Inferior parietal cortex (tissue), 1 donor: ENCODE data around the gene TCF7L1.
"Not testable (repeated sequence)": the region's sequence is repeated elsewhere in the genome, so short reads cannot be mapped to it uniquely, and the experiment has no call there.

Source experiments
- DNase-seq: peaks from one replicate; pipeline ENCODE4 v3.0.0-alpha.2; 2016; ENCODE audit errors: extremely low spot score

The TCF7L1 gene

GRCh38 chr2:85131116-85131515 is 2.1 kb upstream of the TCF7L1 start:
- no peak for DNase-seq

- no peak for DNase-seq
Observed at GRCh38 chr2:85132397-85132796, 795 bp upstream of the TCF7L1 start.

- DNase-seq: no peak
Observed at GRCh38 chr2:85133751-85134254, 611 bp downstream of the TCF7L1 start.

GRCh38 chr2:85134255-85134895 is 1.2 kb downstream of the TCF7L1 start:
- DNase-seq: no peak

GRCh38 chr2:85134896-85135659 is 1.9 kb downstream of the TCF7L1 start:
- no peak for DNase-seq

GRCh38 chr2:85135660-85135914 is 2.4 kb downstream of the TCF7L1 start:
- DNase-seq: no peak

- DNase-seq: no peak
Observed at GRCh38 chr2:85137156-85137555, 4.0 kb downstream of the TCF7L1 start.

- DNase-seq: no peak
Observed at GRCh38 chr2:85143463-85144082, 10.4 kb downstream of the TCF7L1 start.

GRCh38 chr2:85145116-85145820 is 12.1 kb downstream of the TCF7L1 start:
- DNase-seq: no peak

- DNase-seq: no peak
Observed at GRCh38 chr2:85148190-85148589, 15.0 kb downstream of the TCF7L1 start.

GRCh38 chr2:85151026-85151425 is 17.8 kb downstream of the TCF7L1 start:
- no peak for DNase-seq

- DNase-seq: no peak
Observed at GRCh38 chr2:85152895-85153294, 19.7 kb downstream of the TCF7L1 start.

- DNase-seq: no peak
Observed at GRCh38 chr2:85154048-85154753, 21.0 kb downstream of the TCF7L1 start.

- DNase-seq: not testable (repeated sequence)
Observed at GRCh38 chr2:85155082-85155481, 21.9 kb downstream of the TCF7L1 start.

GRCh38 chr2:85156153-85156552 is 23.0 kb downstream of the TCF7L1 start:
- DNase-seq: no peak

- DNase-seq: no peak
Observed at GRCh38 chr2:85156619-85157018, 23.4 kb downstream of the TCF7L1 start.

GRCh38 chr2:85157345-85157744 is 24.2 kb downstream of the TCF7L1 start:
- DNase-seq: no peak

GRCh38 chr2:85158559-85159273 is 25.5 kb downstream of the TCF7L1 start:
- DNase-seq: no peak

GRCh38 chr2:85159589-85159988 is 26.4 kb downstream of the TCF7L1 start:
- DNase-seq: no peak

GRCh38 chr2:85160966-85161960 is 28.1 kb downstream of the TCF7L1 start:
- DNase-seq: no peak
